ENCODE results near the gene CCDC8.
"Not testable (repeated sequence)": the region's sequence is repeated elsewhere in the genome, so short reads cannot be mapped to it uniquely, and the experiment has no call there.

The CCDC8 gene

GRCh38 chr19:46383846-46384245 lies 29.5 kb downstream of the CCDC8 start:
- in situ Hi-C loops (cut with MboI; ENCODE audit: low sequenced_read_pairs), result no loop called here

GRCh38 chr19:46383171-46383815 lies 30.1 kb downstream of the CCDC8 start:
- in situ Hi-C loops (cut with MboI; ENCODE audit: low sequenced_read_pairs), result no loop called here

- in situ Hi-C loops (cut with MboI; ENCODE audit: low sequenced_read_pairs), result no loop called here
Observed at GRCh38 chr19:46381756-46382345, 31.5 kb downstream of the CCDC8 start.

- in situ Hi-C loops (cut with MboI; ENCODE audit: low sequenced_read_pairs), result no loop called here
Observed at GRCh38 chr19:46381346-46381745, 32.0 kb downstream of the CCDC8 start.

GRCh38 chr19:46380690-46381089 lies 32.7 kb downstream of the CCDC8 start:
- in situ Hi-C loops (cut with MboI; ENCODE audit: low sequenced_read_pairs), result no loop called here

- in situ Hi-C loops (cut with MboI; ENCODE audit: low sequenced_read_pairs), result no loop called here
Observed at GRCh38 chr19:46378268-46378667, 35.1 kb downstream of the CCDC8 start.

- in situ Hi-C loops (cut with MboI; ENCODE audit: low sequenced_read_pairs), result no loop called here
Observed at GRCh38 chr19:46376241-46377153, 36.9 kb downstream of the CCDC8 start.

GRCh38 chr19:46375476-46376067 lies 37.8 kb downstream of the CCDC8 start:
- in situ Hi-C loops (cut with MboI; ENCODE audit: low sequenced_read_pairs), result not testable (repeated sequence)

- in situ Hi-C loops (cut with MboI; ENCODE audit: low sequenced_read_pairs), result no loop called here
Observed at GRCh38 chr19:46374536-46375475, 38.6 kb downstream of the CCDC8 start.

GRCh38 chr19:46373491-46374359 lies 39.6 kb downstream of the CCDC8 start:
- in situ Hi-C loops (cut with MboI; ENCODE audit: low sequenced_read_pairs), result no loop called here

- in situ Hi-C loops (cut with MboI; ENCODE audit: low sequenced_read_pairs), result no loop called here
Observed at GRCh38 chr19:46372901-46373490, 40.4 kb downstream of the CCDC8 start.

- in situ Hi-C loops (cut with MboI; ENCODE audit: low sequenced_read_pairs), result no loop called here
Observed at GRCh38 chr19:46371371-46371901, 41.9 kb downstream of the CCDC8 start.

- in situ Hi-C loops (cut with MboI; ENCODE audit: low sequenced_read_pairs), result no loop called here
Observed at GRCh38 chr19:46369817-46370216, 43.5 kb downstream of the CCDC8 start.

- in situ Hi-C loops (cut with MboI; ENCODE audit: low sequenced_read_pairs), result no loop called here
Observed at GRCh38 chr19:46368116-46368515, 45.2 kb downstream of the CCDC8 start.

GRCh38 chr19:46367426-46367825 lies 45.9 kb downstream of the CCDC8 start:
- in situ Hi-C loops (cut with MboI; ENCODE audit: low sequenced_read_pairs), result no loop called here

GRCh38 chr19:46366620-46367292 lies 46.6 kb downstream of the CCDC8 start:
- in situ Hi-C loops (cut with MboI; ENCODE audit: low sequenced_read_pairs), result no loop called here

GRCh38 chr19:46365561-46365960 lies 47.8 kb downstream of the CCDC8 start:
- in situ Hi-C loops (cut with MboI; ENCODE audit: low sequenced_read_pairs), result no loop called here

GRCh38 chr19:46364359-46364758 lies 49.0 kb downstream of the CCDC8 start:
- in situ Hi-C loops (cut with MboI; ENCODE audit: low sequenced_read_pairs), result no loop called here

Data from HL-60/S4 (cell line).